A549 (cell line): ENCODE results near the gene REN. TPM values are rescaled to one million over a fixed set of nuclear protein-coding genes. Genes with fewer than 3 reads are reported as not detected.

ENCODE experiments used
- ATAC-seq, 2 experiments: fragments of 200-7000 bp in 1 of 2; fragments of >200 bp in 1 of 2; cut with Nextera tagmentation in 1 of 2; cut with Tn5 transposase in 1 of 2; 3 replicates each; pipeline versions ENCODE4 v1.8.0 to v1.9.1; 2018 to 2020; ENCODE audit warnings: mild to moderate bottlenecking in 1 of 2, moderate library complexity in 1 of 2
- CTCF ChIA-PET: fragments of 300-600 bp; sonication (Branson Sonifier 250); formaldehyde crosslinking; extraction: SDS; loops from one replicate; lab custom pipeline; 2021; ENCODE audit warnings: antibody characterized with exemption, inconsistent platforms; lab: Yijun Ruan, JAX
- POLR2A ChIA-PET: fragments of 350-600 bp; formaldehyde crosslinking; extraction: SDS; loops from one replicate; lab custom pipeline; 2021; ENCODE audit warnings: antibody characterized with exemption, inconsistent platforms; lab: Yijun Ruan, JAX
- DNase-seq, 2 experiments: peaks; one replicate each; pipeline versions ENCODE4 v3.0.0 to v3.0.0-alpha.2; 2011 to 2016; ENCODE audit warnings: low read depth in 1 of 2, low spot score in 1 of 2
- FAIRE-seq: peaks from 2 replicates; lab custom pipeline; 2011; peaks lifted over from hg19 to GRCh38; lab: Jason Lieb, UNC
- H3K27ac ChIP-seq, 2 experiments: fragments of >200 bp; sonication (Bioruptor Twin); formaldehyde crosslinking; 3 replicates each; pipeline ENCODE4 v1.5.1; 2016 to 2017
- H3K4me1 ChIP-seq: fragments of >200 bp; sonication (Bioruptor Twin); formaldehyde crosslinking; 3 replicates; pipeline ENCODE4 v1.6.1; 2016
- H3K4me2 ChIP-seq: fragments of >200 bp; sonication (Bioruptor Twin); formaldehyde crosslinking; 3 replicates; pipeline ENCODE4 v1.6.1; 2016
- H3K4me3 ChIP-seq: fragments of >200 bp; sonication (Bioruptor Twin); formaldehyde crosslinking; 3 replicates; pipeline ENCODE4 v1.5.1; 2016
- H3K9me3 ChIP-seq: fragments of >200 bp; sonication (Bioruptor Twin); formaldehyde crosslinking; 3 replicates; pipeline ENCODE4 v1.6.1; 2016
- CEBPB ChIP-seq, 2 experiments: fragments of >200 bp in 1 of 2; sonication (Bioruptor Twin) in 1 of 2; formaldehyde crosslinking in 1 of 2; IDR thresholded peaks; 2 replicates each; pipeline ENCODE4 v1.6.1; 2012 to 2016
- HMGXB4 ChIP-seq: fragments of 250-450 bp; sonication (Bioruptor Pico); IDR thresholded peaks from 2 replicates; pipeline ENCODE4 v1.5.0; 2021; ENCODE audit warnings: mild to moderate bottlenecking, moderate library complexity, borderline replicate concordance
- HOXB13 ChIP-seq: fragments of 250-450 bp; sonication (Bioruptor Pico); IDR thresholded peaks from 2 replicates; pipeline ENCODE4 v1.5.0; 2020; ENCODE audit warnings: low read depth, mild to moderate bottlenecking, moderate library complexity
- HOXB5 ChIP-seq: fragments of 250-450 bp; sonication (Bioruptor Pico); IDR thresholded peaks from 2 replicates; pipeline ENCODE4 v1.5.0; 2020; ENCODE audit warnings: mild to moderate bottlenecking, moderate library complexity
- KDM5A ChIP-seq: fragments of 200-600 bp; sonication (generic); IDR thresholded peaks from 2 replicates; pipeline ENCODE4 v1.6.1; 2016; ENCODE audit warnings: antibody characterized with exemption, mild to moderate bottlenecking
- MAFK ChIP-seq: fragments of 450-650 bp; IDR thresholded peaks from 2 replicates; pipeline ENCODE4 v1.6.1; 2014; ENCODE audit not compliant: partially characterized antibody
- MAX ChIP-seq: IDR thresholded peaks from 2 replicates; pipeline ENCODE4 v1.6.1; 2012
- WGBS: methylation state at CpG from one replicate; pipeline ENCODE4 v1.1.6; 2017; ENCODE audit errors: missing lambda C conversion rate; 5-methylcytosine and 5-hydroxymethylcytosine counted together
- polyA plus RNA-seq, 4 experiments: library from polyadenylated mRNA; depleted of rRNA in 3 of 4; stranded (reverse); fragments of >200 nt; fragmentation: RNase III in 1 of 4; extraction: RNeasy Plus Mini Kit Qiagen cat#74134 plus additional on column Dnase treatment in 1 of 4; gene quantifications; 2 replicates in 3 of 4; 3 replicates in 1 of 4; pipeline ENCODE4 v1.2.3, GENCODE V29; 2011 to 2017
- TF ChIP-seq, protein P1 (sequence below): fragments of 250-450 bp; sonication (Bioruptor Pico); IDR thresholded peaks from 2 replicates; pipeline ENCODE4 v1.5.0; 2020; ENCODE audit warnings: low read depth, mild to moderate bottlenecking, moderate library complexity
- TF ChIP-seq, protein P2 (sequence below): fragments of >200 bp; sonication (Bioruptor Twin); formaldehyde crosslinking; IDR thresholded peaks from 3 replicates; pipeline ENCODE4 v1.6.1; 2016
- TF ChIP-seq, protein P3 (sequence below): fragments of 200-600 bp; sonication (generic); IDR thresholded peaks from 2 replicates; pipeline ENCODE4 v1.6.1; 2016; ENCODE audit warnings: antibody characterized with exemption, mild to moderate bottlenecking, moderate library complexity

Gene REN
- polyA plus RNA-seq, 2 of the 4 experiments (the other 2 are of a cell fraction) = not detected

DNA sequence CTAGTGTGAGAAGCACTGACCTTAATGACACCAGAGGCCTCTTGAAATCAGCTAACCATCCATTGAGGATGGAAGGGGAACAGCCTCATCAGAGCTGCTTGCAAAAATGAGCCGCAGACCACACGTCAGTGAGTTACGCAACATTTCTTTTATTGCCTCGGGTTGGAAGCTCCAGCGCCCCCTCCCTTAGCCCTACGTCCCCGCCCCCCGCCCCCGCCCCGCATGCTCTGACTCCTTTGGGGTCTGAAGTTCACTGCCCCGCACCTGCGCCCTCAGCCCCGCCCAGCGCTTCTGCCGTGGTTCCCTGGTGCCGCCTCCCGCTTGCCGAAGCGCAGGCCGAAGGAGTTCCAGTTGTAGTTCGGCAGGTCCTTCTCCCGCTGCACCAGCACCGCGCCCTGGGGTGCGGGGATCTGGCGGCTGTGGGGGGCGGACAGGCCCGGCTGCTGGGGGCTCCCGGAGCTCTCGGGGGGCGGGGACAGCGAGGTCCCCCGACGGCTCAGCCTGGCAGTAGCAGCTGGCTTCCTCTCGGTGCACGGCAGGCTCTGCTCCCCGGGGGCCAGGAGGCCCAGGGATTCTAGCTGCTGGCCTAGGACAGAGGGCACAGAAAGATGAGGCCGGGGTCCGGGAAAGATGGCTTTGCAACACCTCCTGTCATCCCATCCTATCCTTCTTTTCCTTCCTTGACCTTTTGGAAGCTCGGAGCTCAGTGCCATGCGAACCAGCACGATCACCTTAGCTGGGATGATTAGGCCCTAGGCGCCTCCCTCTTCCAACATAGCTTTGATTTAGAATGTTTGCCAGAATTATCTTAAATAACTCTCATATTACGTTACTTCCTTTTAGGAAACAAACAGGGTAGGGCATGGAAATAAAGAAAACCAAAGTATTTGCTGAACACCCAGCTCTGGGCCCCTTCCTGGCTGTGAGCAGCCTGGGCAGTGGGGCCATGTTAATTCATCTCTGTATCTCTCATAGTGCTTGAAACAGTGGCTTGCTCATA, 24.4 kb upstream of the REN start:
- 70% methylated on average over 35 of the region's 44 CpGs for WGBS
- ChIA-PET POLR2A (interaction anchor here (0.6 kb wide), 1 partner anchor 516 kb away, joined by 3 read pairs; no protein-coding TSS in a partner anchor), CTCF (interaction anchor here (0.8 to 7.1 kb wide), 10 partner anchors 10 to 173 kb away, joined by 3 to 56 read pairs (median 5); no protein-coding TSS in a partner anchor)
- no peak for FAIRE-seq
- H3K4me1 ChIP-seq = peaks cover under 1% of the 10 kb centered on the region; the same call in 1 of the 3 replicates
- DNase-seq = no peak
- no peak for TF ChIP-seq HOXB5 (CRISPR knock-in tag)
- TF ChIP-seq CEBPB (IDR thresholded peaks at IDR 0.05) = peak; percentile 26 to 42; a peak in 2 of 4 replicates
- TF ChIP-seq, protein P1, sequence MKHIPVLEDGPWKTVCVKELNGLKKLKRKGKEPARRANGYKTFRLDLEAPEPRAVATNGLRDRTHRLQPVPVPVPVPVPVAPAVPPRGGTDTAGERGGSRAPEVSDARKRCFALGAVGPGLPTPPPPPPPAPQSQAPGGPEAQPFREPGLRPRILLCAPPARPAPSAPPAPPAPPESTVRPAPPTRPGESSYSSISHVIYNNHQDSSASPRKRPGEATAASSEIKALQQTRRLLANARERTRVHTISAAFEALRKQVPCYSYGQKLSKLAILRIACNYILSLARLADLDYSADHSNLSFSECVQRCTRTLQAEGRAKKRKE = no peak
- no peak overlapping the region for H3K4me2 ChIP-seq
- no peak overlapping the region for H3K4me3 ChIP-seq
- no peak for ATAC-seq
- no peak overlapping the region for H3K27ac ChIP-seq
- no peaks in the 10 kb centered on the region for H3K9me3 ChIP-seq

GRCh38 chr1:204188959-204189639, 23.0 kb upstream of the REN start:
- H3K27ac ChIP-seq = no peak overlapping the region
- H3K4me1 ChIP-seq = no peaks in the 10 kb centered on the region
- H3K9me3 ChIP-seq = no peaks in the 10 kb centered on the region
- POLR2A ChIA-PET = no interaction called here
- no peak overlapping the region for H3K4me2 ChIP-seq
- 56% methylated on average over 11 of the region's 11 CpGs for WGBS
- no peak for FAIRE-seq
- TF ChIP-seq HOXB13 = no peak
- TF ChIP-seq, all 56 proteins: peak for 0
- ATAC-seq (peak in 1 of 2 experiments; percentile 15; a peak in 1 of 6 replicates), DNase-seq (no peak)
- CTCF ChIA-PET = interaction anchor here (1.1 to 7.1 kb wide), 6 partner anchors 9 to 174 kb away, joined by 3 to 56 read pairs (median 8); no protein-coding TSS in a partner anchor
- no peak overlapping the region for H3K4me3 ChIP-seq

- TF ChIP-seq, protein P2, sequence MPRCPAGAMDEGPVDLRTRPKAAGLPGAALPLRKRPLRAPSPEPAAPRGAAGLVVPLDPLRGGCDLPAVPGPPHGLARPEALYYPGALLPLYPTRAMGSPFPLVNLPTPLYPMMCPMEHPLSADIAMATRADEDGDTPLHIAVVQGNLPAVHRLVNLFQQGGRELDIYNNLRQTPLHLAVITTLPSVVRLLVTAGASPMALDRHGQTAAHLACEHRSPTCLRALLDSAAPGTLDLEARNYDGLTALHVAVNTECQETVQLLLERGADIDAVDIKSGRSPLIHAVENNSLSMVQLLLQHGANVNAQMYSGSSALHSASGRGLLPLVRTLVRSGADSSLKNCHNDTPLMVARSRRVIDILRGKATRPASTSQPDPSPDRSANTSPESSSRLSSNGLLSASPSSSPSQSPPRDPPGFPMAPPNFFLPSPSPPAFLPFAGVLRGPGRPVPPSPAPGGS = no peak
- TF ChIP-seq KDM5A (no peak), MAFK (no peak), HMGXB4 (CRISPR knock-in tag) (no peak), MAX (no peak)
- TF ChIP-seq, protein P3, sequence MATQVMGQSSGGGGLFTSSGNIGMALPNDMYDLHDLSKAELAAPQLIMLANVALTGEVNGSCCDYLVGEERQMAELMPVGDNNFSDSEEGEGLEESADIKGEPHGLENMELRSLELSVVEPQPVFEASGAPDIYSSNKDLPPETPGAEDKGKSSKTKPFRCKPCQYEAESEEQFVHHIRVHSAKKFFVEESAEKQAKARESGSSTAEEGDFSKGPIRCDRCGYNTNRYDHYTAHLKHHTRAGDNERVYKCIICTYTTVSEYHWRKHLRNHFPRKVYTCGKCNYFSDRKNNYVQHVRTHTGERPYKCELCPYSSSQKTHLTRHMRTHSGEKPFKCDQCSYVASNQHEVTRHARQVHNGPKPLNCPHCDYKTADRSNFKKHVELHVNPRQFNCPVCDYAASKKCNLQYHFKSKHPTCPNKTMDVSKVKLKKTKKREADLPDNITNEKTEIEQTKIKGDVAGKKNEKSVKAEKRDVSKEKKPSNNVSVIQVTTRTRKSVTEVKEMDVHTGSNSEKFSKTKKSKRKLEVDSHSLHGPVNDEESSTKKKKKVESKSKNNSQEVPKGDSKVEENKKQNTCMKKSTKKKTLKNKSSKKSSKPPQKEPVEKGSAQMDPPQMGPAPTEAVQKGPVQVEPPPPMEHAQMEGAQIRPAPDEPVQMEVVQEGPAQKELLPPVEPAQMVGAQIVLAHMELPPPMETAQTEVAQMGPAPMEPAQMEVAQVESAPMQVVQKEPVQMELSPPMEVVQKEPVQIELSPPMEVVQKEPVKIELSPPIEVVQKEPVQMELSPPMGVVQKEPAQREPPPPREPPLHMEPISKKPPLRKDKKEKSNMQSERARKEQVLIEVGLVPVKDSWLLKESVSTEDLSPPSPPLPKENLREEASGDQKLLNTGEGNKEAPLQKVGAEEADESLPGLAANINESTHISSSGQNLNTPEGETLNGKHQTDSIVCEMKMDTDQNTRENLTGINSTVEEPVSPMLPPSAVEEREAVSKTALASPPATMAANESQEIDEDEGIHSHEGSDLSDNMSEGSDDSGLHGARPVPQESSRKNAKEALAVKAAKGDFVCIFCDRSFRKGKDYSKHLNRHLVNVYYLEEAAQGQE = no peak
- H3K27ac ChIP-seq = no peak overlapping the region
- ATAC-seq = no peak
- H3K4me3 ChIP-seq = no peak overlapping the region
- no peak for FAIRE-seq
- no peaks in the 10 kb centered on the region for H3K9me3 ChIP-seq
- CTCF ChIA-PET = interaction anchor here (1.1 to 7.1 kb wide), 6 partner anchors 10 to 177 kb away, joined by 3 to 56 read pairs (median 8); partner anchors contain the start of gene GOLT1A
- no peak for DNase-seq
- 72% methylated on average over 10 of the region's 10 CpGs for WGBS
- no peaks in the 10 kb centered on the region for H3K4me1 ChIP-seq
- POLR2A ChIA-PET = no interaction called here
- H3K4me2 ChIP-seq = no peak overlapping the region
Measured at GRCh38 chr1:204186597-204186996, 20.5 kb upstream of the REN start.
